Right lobe of liver (tissue), 6 donors: Measurements from ENCODE around the gene EFNA5. TPM values are rescaled to one million over a fixed set of nuclear protein-coding genes. Genes with fewer than 3 reads are reported as not detected.

Experiments
- ATAC-seq, 4 donors: fragments of 200-7000 bp; cut with Tn5 transposase; one replicate each; pipeline ENCODE4 v1.9.1; 2020; ENCODE audit warnings: mild to moderate bottlenecking in 4 of 4, moderate library complexity in 4 of 4
- DNase-seq, 3 donors: peaks; one replicate each; pipeline ENCODE4 v3.0.0-alpha.2; 2020
- H3K27ac ChIP-seq, 3 donors: fragments of 200-600 bp; one replicate each; pipeline ENCODE4 v1.8.0; 2022
- H3K27me3 ChIP-seq, 2 donors: fragments of 200-600 bp; one replicate each; pipeline ENCODE4 v1.8.0; 2022
- H3K36me3 ChIP-seq, 4 donors: fragments of 200-600 bp; sonication (generic) in 1 of 4; one replicate each; pipeline versions ENCODE4 v1.5.1 to v1.8.0; 2017 to 2022; ENCODE audit warnings: control low read depth in 1 of 4
- H3K4me1 ChIP-seq, 4 donors: fragments of 200-600 bp; sonication (generic) in 1 of 4; one replicate each; pipeline versions ENCODE4 v1.5.1 to v1.8.0; 2017 to 2022; ENCODE audit warnings: control low read depth in 1 of 4
- H3K4me3 ChIP-seq, 3 donors: fragments of 200-600 bp; one replicate each; pipeline ENCODE4 v1.8.0; 2022
- H3K9me3 ChIP-seq, 4 donors: fragments of 200-600 bp; sonication (generic) in 1 of 4; one replicate each; pipeline versions ENCODE4 v1.5.1 to v1.8.0; 2017 to 2022; ENCODE audit warnings: control low read depth in 1 of 4
- POLR2A ChIP-seq: fragments of 450-650 bp; IDR thresholded peaks from one replicate; pipeline ENCODE4 v1.6.1; 2017; ENCODE audit warnings: antibody characterized with exemption, mild to moderate bottlenecking
- WGBS: methylation state at CpG from one replicate; pipeline ENCODE4 v1.1.6; 2018; ENCODE audit warnings: low coverage, low lambda C conversion rate; ENCODE audit not compliant: insufficient coverage; ENCODE audit errors: missing lambda C conversion rate; 5-methylcytosine and 5-hydroxymethylcytosine counted together
- intact Hi-C, 2 donors: fragments of 100-400 bp; cut with DNase I; formaldehyde crosslinking; loops; one replicate each; pipeline versions ENCODE4 v1.11.2 to v1.14.1; 2022
- total RNA-seq, 6 experiments: library from RNA; depleted of rRNA in 2 of 6; stranded (reverse); fragments of >200 nt in 2 of 6; fragmentation: NEBNext Ultra II Directional in 3 of 6; extraction: Animal tissue kit (Norgen Biotek cat#: 25700) in 3 of 6; gene quantifications; one replicate each; pipeline versions ENCODE4 v1.1.0 to v1.2.4, GENCODE V29; 2016 to 2023
- TF ChIP-seq, protein P1 (sequence below), 4 donors: fragments of 200-600 bp in 3 of 4; fragments of 450-650 bp in 1 of 4; IDR thresholded peaks; one replicate each; pipeline versions ENCODE4 v1.5.1 to v1.8.0; 2016 to 2022; ENCODE audit warnings: antibody characterized with exemption in 4 of 4, mild to moderate bottlenecking in 2 of 4
- donor health status: DM: no; HTN: yes; CAD: no.
- donor health status: DM: no; HTN: no; CAD: no.
- donor health status: DM: no; HTN: no; CAD: no.
- donor health status: DM: no; HTN: yes; CAD: no.
- donor health status: DM: no; HTN: yes; CAD: no.

The EFNA5 gene
- total RNA-seq, 6 experiments from 2014 or later = 0.18 to 11.7 (median 1.4) TPM

DNA sequence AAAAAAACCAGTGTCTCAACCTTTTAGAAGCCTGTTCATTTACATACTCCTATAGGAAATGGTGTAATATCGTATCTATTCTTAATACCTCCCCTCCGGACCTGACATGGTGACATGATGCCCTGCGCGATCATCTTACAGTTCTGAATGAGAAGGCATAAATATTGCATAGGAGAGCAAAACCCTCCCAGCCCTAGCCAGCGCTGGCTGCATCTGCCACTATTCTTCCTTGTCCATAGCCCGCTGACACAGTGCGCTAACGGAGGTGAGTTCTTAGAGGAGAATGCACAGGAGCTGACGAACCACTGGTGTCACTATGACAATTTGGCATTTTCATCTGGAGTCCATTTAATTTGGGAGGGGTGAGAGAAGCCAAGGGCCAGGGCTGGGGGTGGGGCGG lies 290.1 kb downstream of the EFNA5 start:
- Histone ChIP-seq H3K4me3 (no peak overlapping the region), H3K27ac (no peak overlapping the region), H3K36me3 (no peaks in the 10 kb centered on the region), H3K4me1 (no peaks in the 10 kb centered on the region), H3K9me3 (no peaks in the 10 kb centered on the region), H3K27me3 (no peaks in the 10 kb centered on the region)
- TF ChIP-seq, protein P1, sequence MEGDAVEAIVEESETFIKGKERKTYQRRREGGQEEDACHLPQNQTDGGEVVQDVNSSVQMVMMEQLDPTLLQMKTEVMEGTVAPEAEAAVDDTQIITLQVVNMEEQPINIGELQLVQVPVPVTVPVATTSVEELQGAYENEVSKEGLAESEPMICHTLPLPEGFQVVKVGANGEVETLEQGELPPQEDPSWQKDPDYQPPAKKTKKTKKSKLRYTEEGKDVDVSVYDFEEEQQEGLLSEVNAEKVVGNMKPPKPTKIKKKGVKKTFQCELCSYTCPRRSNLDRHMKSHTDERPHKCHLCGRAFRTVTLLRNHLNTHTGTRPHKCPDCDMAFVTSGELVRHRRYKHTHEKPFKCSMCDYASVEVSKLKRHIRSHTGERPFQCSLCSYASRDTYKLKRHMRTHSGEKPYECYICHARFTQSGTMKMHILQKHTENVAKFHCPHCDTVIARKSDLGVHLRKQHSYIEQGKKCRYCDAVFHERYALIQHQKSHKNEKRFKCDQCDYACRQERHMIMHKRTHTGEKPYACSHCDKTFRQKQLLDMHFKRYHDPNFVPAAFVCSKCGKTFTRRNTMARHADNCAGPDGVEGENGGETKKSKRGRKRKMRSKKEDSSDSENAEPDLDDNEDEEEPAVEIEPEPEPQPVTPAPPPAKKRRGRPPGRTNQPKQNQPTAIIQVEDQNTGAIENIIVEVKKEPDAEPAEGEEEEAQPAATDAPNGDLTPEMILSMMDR (IDR thresholded peaks at IDR 0.05) = no peak
- TF ChIP-seq POLR2A = no peak
- DNase-seq = no peak
- no peak for ATAC-seq
- WGBS = 84% methylated on average over 10 of the region's 10 CpGs
- intact Hi-C loops = no loop called here

DNA sequence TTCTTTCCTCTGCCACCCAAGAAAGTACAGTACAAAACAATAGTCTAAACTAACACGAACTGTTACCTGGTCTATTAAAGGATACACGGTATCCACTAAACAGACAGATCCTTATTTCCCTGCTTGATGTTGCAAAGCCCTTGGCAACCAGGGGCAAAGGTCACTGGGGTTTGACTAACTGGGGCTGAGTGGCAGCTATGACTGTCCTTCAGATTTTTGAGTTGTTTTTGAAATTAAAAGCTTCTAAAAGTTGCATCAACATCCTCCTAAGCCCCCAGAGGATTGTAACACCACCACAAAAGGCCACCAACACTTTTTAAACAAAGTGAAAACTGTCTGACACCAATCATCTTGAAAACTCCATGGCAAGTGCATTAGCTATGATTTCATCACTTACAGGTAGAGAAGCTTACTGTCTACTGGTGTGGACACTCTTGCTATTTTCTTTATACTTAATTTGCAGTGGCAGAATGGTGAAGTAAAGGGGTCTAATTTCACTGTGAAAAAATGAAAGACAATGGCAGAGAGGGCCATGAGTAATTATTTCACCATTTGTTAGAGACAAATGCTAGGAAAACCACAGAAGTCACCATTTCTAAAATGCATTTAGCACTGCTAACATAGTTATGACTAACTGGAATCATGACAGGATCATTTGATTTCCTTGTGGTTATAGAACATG lies 292.4 kb downstream of the EFNA5 start:
- TF ChIP-seq, protein P1 (IDR thresholded peaks at IDR 0.05) = no peak
- TF ChIP-seq POLR2A = no peak
- ATAC-seq (peak in 2 of 4 donors; percentile 28 to 46), DNase-seq (no peak)
- no peaks in the 10 kb centered on the region for H3K4me1 ChIP-seq
- intact Hi-C loops = no loop called here
- H3K9me3 ChIP-seq = no peaks in the 10 kb centered on the region
- no peak overlapping the region for H3K4me3 ChIP-seq
- no peaks in the 10 kb centered on the region for H3K27me3 ChIP-seq
- WGBS = 35% methylated on average over 2 of the region's 2 CpGs
- H3K27ac ChIP-seq = no peak overlapping the region
- no peaks in the 10 kb centered on the region for H3K36me3 ChIP-seq

DNA sequence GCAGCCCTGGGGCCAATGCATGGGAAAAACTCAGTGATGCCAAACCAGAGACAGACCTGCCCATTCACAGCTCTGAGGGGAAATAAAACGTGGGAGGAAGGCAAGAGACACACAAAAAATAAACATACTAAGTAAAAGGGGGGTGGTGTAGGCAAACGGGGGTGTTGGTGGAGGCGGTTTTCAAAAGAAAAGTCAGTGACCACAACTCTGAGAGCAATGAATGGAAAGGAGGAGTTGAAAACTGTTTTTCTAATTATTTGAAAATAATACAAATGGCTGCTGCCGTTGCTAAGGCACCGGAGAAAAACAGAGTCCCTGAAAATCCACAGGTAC lies 293.5 kb downstream of the EFNA5 start:
- Histone ChIP-seq H3K27ac (no peak overlapping the region), H3K27me3 (no peaks in the 10 kb centered on the region), H3K4me3 (no peak overlapping the region), H3K36me3 (no peaks in the 10 kb centered on the region), H3K4me1 (no peaks in the 10 kb centered on the region), H3K9me3 (no peaks in the 10 kb centered on the region)
- intact Hi-C loops = no loop called here
- WGBS = 63% methylated on average over 4 of the region's 5 CpGs
- TF ChIP-seq POLR2A = no peak
- TF ChIP-seq, protein P1 (IDR thresholded peaks at IDR 0.05) = no peak
- no peak for ATAC-seq
- no peak for DNase-seq

DNA sequence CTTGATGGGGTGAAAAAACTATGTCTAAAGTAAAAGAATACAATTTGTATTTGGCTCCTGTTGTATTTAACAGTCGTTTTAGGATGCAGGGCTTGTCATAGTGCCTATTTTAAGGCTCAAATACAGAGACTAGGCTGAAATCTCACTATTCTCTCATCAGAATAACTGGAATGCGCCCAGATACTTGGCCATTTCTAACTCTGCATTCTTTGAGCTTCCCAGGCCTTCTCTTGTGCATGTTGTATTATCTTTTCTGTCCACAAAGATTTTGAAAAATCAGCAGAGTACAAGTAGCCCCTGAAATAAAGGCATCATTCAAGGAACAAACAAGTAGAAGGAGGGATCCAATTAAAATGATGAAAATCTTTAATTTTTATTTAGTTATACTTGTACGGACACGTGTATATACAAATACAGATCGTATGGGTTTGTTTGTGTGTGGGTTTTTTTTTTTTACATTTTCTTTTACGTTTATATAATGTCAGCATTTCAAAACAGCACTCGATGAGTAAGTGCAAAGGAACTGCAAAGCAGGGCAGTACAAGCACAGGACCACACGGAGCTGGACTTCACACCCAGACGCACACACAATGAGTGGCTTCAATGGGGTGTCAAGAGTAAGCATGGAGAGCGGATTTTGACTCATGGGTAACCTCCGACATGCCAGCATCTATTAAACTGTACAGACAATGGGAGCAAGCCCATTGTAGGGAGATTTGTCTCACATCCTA lies 294.0 kb downstream of the EFNA5 start:
- H3K27ac ChIP-seq = no peak overlapping the region
- no peaks in the 10 kb centered on the region for H3K36me3 ChIP-seq
- no peak for TF ChIP-seq POLR2A
- TF ChIP-seq, protein P1 (IDR thresholded peaks at IDR 0.05) = no peak
- no peaks in the 10 kb centered on the region for H3K4me1 ChIP-seq
- ATAC-seq = no peak
- H3K4me3 ChIP-seq = no peak overlapping the region
- no peaks in the 10 kb centered on the region for H3K27me3 ChIP-seq
- no peaks in the 10 kb centered on the region for H3K9me3 ChIP-seq
- 68% methylated on average over 10 of the region's 11 CpGs for WGBS
- DNase-seq = no peak
- intact Hi-C loops = no loop called here
